Muscle of leg (tissue), 11 donors: ENCODE measurements around the gene VGLL4. TPM values are rescaled to one million over a fixed set of nuclear protein-coding genes. Genes with fewer than 3 reads are reported as not detected.
"Not testable (repeated sequence)": the region's sequence is repeated elsewhere in the genome, so short reads cannot be mapped to it uniquely, and the experiment has no call there.

Experiments
- DNase-seq: peaks from one replicate; pipeline ENCODE4 v3.0.0; 2013
- H3K27ac ChIP-seq: one replicate; pipeline ENCODE4 v1.5.1; 2013; ENCODE audit warnings: mild to moderate bottlenecking, low read length, control low read depth
- H3K27me3 ChIP-seq: one replicate; pipeline ENCODE4 v1.6.1; 2013; ENCODE audit warnings: low read length; ENCODE audit not compliant: control insufficient read depth, insufficient read depth
- H3K36me3 ChIP-seq: one replicate; pipeline ENCODE4 v1.6.1; 2013; ENCODE audit warnings: low read length; ENCODE audit not compliant: control insufficient read depth, insufficient read depth
- H3K4me1 ChIP-seq: one replicate; pipeline ENCODE4 v1.6.1; 2013; ENCODE audit warnings: low read length; ENCODE audit not compliant: control insufficient read depth, insufficient read depth
- H3K4me3 ChIP-seq: one replicate; pipeline ENCODE4 v1.5.1; 2013; ENCODE audit warnings: low read length, control low read depth
- H3K9me3 ChIP-seq: replicated peaks from 2 replicates; pipeline ENCODE4 v1.6.1; 2013; ENCODE audit warnings: low read depth, low read length; ENCODE audit not compliant: control insufficient read depth
- WGBS: methylation state at CpG from one replicate; pipeline ENCODE4 v1.1.5; 2013; ENCODE audit warnings: missing lambda C conversion rate; ENCODE audit not compliant: insufficient coverage; 5-methylcytosine and 5-hydroxymethylcytosine counted together
- polyA plus RNA-seq, 8 donors: library from polyadenylated mRNA; unstranded; fragments of 120-200 nt; gene quantifications; one replicate each; pipeline versions ENCODE4 v1.2.1 to v1.2.3, GENCODE V29; 2013; ENCODE audit warnings: inconsistent platforms in 1 of 8, low replicate concordance in 1 of 8; ENCODE audit not compliant: insufficient read length in 8 of 8, insufficient read depth in 1 of 8
- total RNA-seq: library from RNA; stranded (reverse); fragments of 120-200 nt; gene quantifications from one replicate; pipeline ENCODE4 v1.2.4, GENCODE V29; 2013

Gene VGLL4
- total and polyA plus RNA-seq, 9 donors: 36.7 to 58.4 (median 49.4) TPM

DNA sequence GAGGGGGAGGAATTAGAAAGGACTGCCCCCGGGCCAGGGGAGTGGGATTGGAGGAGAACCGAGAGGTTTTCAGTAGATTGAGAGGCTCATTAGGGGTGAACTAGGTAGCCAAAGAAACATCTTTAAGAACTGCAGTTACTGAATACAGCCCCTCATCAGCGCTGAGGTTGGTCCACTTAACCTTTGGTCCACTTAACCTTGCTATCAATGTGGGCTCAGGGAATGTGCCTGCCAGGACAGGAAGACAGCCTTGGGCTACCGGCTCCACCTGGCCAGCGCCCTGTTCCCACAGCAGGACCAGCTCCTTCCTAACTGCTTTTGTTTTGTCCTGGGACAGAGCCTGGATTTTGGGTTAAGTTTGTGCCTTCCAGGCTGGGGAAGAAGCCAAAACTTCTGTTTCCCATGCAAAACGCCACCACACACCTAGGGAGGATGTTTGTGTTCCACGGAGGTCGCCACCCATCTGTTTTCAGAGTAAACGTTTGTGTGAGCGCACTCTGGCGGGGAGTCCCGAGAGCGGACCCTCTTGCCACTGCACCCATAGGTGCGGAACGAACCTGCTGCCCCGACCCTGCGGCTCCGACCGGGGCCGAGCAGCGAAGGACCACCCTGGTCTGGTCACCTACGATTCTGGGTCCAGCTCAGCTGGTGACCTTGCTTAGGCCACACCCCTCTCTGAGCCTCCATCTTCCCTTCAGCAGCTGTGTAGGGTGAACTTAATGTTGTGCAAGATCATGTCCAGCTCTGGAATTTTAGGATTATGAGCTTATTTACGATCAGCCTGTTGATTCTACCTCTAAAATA, 107.4 kb downstream of the VGLL4 start:
- Histone ChIP-seq H3K27me3 (no peaks in the 10 kb centered on the region), H3K36me3 (no peaks in the 10 kb centered on the region), H3K4me3 (no peak overlapping the region), H3K9me3 (no peaks in the 10 kb centered on the region), H3K27ac (no peak overlapping the region), H3K4me1 (peaks cover 21% of the 10 kb centered on the region)
- 84% methylated on average over 13 of the region's 23 CpGs for WGBS
- no peak for DNase-seq

DNA sequence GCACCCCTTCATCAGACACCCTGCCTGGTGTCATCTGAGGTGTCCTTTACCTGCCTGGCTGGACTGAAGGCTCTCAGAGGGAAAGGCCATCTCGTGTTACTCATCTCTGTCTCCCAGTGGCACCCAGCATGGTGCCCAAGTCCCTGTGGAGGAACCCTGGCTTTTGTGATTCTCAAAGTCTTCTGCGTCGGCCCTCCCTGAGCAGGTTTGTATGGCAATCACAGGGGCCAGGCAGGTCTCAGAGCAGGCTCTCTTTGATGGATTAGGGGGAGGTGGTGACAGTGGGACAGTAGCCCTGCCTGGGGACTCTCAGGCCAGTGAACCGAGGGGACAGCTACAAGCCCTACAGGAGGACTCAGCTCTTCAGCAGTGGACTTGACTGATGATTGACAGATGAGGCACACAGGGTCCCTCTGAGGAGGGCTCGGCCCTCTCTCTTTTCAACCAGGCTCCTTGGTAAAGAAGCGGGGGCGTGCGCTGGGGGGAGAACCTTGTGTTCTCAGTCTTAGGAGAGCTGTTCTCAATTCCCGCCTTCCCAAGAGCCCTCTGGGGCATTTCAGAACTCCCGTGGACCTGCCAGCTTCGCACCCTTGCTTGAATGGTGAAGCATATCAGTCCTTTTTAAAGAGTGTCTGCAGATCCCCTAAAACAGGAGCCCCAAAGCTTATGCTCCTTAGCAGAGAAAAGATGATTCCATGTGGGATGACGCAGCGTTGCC, 108.3 kb downstream of the VGLL4 start:
- peak overlapping the region; percentile 20 for H3K27ac ChIP-seq
- no peaks in the 10 kb centered on the region for H3K9me3 ChIP-seq
- WGBS: 80% methylated on average over 8 of the region's 13 CpGs
- DNase-seq: no peak
- H3K4me3 ChIP-seq: no peak overlapping the region
- H3K36me3 ChIP-seq: no peaks in the 10 kb centered on the region
- H3K4me1 ChIP-seq: peaks cover 21% of the 10 kb centered on the region
- H3K27me3 ChIP-seq: no peaks in the 10 kb centered on the region

DNA sequence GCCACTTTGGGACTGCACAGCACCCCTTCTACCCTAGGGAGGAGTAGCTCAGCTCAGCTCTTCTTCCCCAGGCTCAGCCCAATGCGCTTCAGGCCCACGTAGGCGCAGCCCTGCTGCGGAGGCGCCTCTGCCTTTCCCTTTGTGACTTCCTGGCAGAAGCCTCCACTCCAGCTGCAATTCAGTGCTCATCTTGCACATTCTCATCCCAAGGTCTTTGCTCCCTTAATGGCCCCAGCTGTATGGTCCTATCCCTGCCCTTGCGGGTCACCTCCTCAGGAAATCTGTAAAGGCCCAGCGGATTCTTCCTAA, 109.0 kb downstream of the VGLL4 start:
- no peaks in the 10 kb centered on the region for H3K27me3 ChIP-seq
- peak overlapping the region; percentile 35 for H3K27ac ChIP-seq
- no peaks in the 10 kb centered on the region for H3K9me3 ChIP-seq
- H3K4me1 ChIP-seq: peaks cover 24% of the 10 kb centered on the region
- H3K4me3 ChIP-seq: no peak overlapping the region
- WGBS: 70% methylated on average over 7 of the region's 7 CpGs
- H3K36me3 ChIP-seq: peaks cover 1% of the 10 kb centered on the region
- DNase-seq: peak; percentile 68

DNA sequence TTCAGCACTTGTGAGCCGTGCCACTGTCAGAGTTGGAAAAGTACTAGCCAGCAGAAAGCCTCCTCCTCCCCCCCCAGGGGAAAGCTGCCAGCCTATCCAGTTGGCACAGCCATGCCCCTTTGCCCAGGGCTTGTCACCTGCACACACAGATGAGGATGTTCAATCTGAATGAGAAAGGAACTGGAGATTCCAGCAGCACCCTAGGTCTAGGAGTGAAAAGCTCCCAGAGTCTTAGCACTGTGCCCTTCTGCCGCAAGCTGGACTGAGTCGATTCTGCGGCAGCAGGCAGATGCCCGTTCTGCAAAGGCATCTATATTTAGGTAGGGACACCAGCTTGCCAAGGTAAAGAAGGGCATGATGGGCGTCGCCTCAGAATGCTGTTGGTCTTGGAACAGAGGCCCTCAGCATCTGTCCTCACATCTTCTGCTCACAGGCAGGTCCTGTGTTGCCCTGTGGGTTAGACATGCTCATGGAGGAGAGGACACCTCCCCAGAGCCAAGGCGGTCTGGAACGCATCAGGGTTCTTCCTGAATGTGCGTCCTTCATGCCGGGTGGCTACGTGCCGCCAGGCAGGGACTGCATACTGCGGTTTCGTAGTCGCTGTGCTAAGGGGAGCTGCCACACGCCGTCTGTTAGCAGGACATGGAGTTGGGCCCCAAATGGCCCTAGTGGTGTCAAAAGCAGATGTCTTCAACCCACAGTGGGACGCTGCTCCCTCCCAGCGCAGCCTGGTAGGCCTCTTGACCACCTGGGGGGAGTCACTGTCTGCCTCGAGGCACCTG, 109.5 kb downstream of the VGLL4 start:
- H3K4me3 ChIP-seq: no peak overlapping the region
- WGBS: 78% methylated on average over 19 of the region's 21 CpGs

DNA sequence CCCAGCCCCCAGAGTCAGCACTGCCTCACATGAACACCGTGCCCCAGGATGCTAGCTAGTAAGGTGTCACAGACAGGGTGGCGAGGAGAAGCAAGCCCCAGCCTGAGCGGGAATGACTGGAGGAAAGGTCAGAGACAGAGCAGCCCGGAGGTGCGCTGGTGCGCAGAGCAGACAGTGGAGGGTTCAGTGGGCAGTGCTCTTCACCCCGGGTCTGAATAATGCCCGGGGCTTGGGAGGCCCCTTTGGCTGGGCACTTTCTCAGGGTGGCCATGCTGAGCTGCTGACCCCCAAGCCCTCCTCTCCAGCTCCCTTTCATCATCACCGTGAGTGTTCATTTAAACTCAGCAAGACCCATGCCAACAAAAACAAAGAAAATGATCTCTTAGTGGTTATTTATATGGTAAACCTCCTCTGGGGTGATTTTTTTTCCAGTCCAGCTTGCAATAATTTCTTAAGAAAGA, 110.8 kb downstream of the VGLL4 start:
- H3K4me1 ChIP-seq: peaks cover 26% of the 10 kb centered on the region
- H3K9me3 ChIP-seq: no peaks in the 10 kb centered on the region
- no peak overlapping the region for H3K4me3 ChIP-seq
- no peak for DNase-seq
- 80% methylated on average over 7 of the region's 9 CpGs for whole genome bisulfite sequencing
- H3K36me3 ChIP-seq: peaks cover 2% of the 10 kb centered on the region
- no peaks in the 10 kb centered on the region for H3K27me3 ChIP-seq
- no peak overlapping the region for H3K27ac ChIP-seq

More for the DNA sequence above, 109.5 kb downstream of the VGLL4 start:
- Histone ChIP-seq H3K27ac (peak overlapping the region; percentile 35), H3K36me3 (peaks cover 2% of the 10 kb centered on the region), H3K9me3 (no peaks in the 10 kb centered on the region), H3K27me3 (no peaks in the 10 kb centered on the region), H3K4me1 (peaks cover 26% of the 10 kb centered on the region)
- no peak for DNase-seq

DNA sequence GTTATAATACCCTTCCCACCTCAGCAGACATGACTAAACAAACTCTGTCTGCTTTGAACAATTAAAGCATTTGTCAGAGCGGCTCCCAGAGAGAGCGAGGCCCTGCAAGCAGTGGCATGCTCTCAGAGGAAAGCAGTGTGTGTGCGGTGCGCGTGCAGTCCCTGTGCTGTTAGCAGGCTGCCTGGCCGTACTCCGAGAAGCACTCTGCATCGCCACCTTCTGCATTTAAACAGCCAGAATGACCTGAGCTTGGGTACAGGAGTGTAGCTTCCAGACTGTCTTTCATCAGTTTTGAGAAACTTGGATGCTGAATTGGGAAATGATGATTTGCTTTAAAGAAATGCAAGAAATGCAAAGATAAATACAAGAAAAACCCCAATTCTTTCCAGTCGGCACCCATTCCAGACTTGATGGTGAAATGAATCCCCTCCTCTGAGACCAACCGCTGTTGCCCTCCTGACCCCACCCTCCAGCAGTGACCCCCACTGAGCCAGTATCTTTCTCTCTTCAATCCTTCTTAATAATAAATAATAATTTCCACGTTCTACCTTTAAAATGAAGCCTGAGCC, 113.5 kb downstream of the VGLL4 start:
- H3K4me1 ChIP-seq: peaks cover 20% of the 10 kb centered on the region
- DNase-seq: peak; percentile 57
- no peaks in the 10 kb centered on the region for H3K27me3 ChIP-seq
- peaks cover 2% of the 10 kb centered on the region for H3K36me3 ChIP-seq
- 46% methylated on average over 10 of the region's 11 CpGs for WGBS
- H3K9me3 ChIP-seq: no peaks in the 10 kb centered on the region
- H3K27ac ChIP-seq: no peak overlapping the region
- no peak overlapping the region for H3K4me3 ChIP-seq

DNA sequence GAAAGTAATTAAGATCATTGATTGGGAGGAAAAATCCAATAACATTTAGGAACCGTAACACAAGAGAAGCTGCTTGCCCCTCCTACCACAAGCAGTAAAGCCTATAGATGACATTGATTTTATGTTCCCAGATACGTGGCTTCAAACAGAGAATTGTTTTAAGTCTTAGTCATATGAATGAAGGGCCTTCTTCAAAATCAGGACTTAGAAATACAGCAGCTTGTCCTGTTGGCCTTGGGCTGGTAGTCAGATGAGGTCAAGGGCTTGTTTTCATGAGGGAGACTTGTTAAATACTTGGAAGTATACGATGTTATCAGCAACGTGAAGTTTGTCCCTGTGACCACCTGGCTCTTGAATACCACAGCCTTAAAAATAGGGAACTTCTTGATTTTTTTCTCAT, 114.4 kb downstream of the VGLL4 start:
- Histone ChIP-seq H3K27ac (no peak overlapping the region), H3K4me1 (peaks cover 10% of the 10 kb centered on the region), H3K4me3 (no peak overlapping the region), H3K27me3 (no peaks in the 10 kb centered on the region), H3K36me3 (peaks cover 2% of the 10 kb centered on the region), H3K9me3 (no peaks in the 10 kb centered on the region)
- 79% methylated on average over 2 of the region's 4 CpGs for WGBS
- no peak for DNase-seq

DNA sequence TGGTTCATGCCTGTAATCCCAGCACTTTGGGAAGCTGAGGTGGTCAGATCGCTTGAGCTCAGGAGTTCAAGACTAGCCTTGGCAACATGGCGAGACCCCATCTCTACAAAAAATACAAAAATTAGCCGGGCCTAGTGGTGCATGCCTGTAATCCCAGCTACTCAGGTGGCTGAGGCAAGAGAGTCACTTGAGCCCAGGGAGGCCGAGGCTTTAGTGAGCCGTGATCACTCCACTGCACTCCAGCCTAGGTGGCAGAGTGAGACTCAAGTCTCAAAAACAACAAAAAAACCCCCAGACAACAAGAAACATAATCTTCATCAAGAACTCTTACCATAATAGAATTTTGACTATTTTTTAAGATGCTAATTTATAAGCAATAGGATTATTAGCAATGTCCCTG, 117.6 kb downstream of the VGLL4 start:
- H3K27ac ChIP-seq, DNase-seq, H3K36me3 ChIP-seq, H3K27me3 ChIP-seq, H3K4me3 ChIP-seq, H3K9me3 ChIP-seq: not testable (repeated sequence)
- peaks cover 14% of the 10 kb centered on the region for H3K4me1 ChIP-seq
- WGBS: 100% methylated on average over 1 of the region's 5 CpGs

DNA sequence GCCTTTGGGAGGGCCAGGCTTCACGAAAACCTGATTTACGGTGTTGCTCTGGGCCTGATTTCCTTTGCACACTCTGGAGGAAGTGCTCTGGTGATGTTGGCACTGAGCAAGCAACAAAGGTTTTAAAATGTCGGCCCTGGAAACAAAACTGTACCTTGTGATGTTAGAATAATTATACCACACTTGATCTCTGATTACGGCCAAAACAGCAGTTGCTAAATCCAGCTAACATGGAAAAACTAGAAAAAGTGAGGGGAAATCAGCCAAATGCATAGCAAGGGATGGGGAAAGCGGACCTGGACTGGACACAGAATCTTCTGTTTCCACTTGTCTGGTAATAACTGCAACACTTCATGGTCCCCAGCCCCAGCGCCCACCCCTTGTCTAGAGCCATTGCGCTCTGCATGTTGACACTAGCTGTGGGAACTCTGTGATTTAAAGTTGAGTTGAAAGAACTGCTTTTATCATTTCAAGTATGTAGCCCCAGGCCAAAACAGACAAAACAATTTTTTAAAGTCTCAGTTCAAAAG, 120.1 kb downstream of the VGLL4 start:
- Histone ChIP-seq H3K9me3 (no peaks in the 10 kb centered on the region), H3K27me3 (no peaks in the 10 kb centered on the region), H3K4me3 (no peak overlapping the region), H3K36me3 (peaks cover 3% of the 10 kb centered on the region), H3K4me1 (peaks cover 9% of the 10 kb centered on the region), H3K27ac (peak overlapping the region; percentile 63)
- peak; percentile 92 for DNase-seq
- WGBS: 36% methylated on average over 2 of the region's 7 CpGs
